T-helper 2 cell (primary cell): Measurements from ENCODE around the gene CSK.
"Not testable (repeated sequence)": the region's sequence is repeated elsewhere in the genome, so short reads cannot be mapped to it uniquely, and the experiment has no call there.

Experiments used
- DNase-seq, 5 experiments: peaks; one replicate each; pipeline versions ENCODE4 v3.0.0 to v3.0.0-alpha.2; 2012 to 2022
- total RNA-seq, 2 donors: gene quantifications; one replicate each; lab custom pipeline; 2026; lab: John Stamatoyannopoulos, UW

CSK gene
- total RNA-seq = 127 to 147 reads per million in 2 donors

DNA sequence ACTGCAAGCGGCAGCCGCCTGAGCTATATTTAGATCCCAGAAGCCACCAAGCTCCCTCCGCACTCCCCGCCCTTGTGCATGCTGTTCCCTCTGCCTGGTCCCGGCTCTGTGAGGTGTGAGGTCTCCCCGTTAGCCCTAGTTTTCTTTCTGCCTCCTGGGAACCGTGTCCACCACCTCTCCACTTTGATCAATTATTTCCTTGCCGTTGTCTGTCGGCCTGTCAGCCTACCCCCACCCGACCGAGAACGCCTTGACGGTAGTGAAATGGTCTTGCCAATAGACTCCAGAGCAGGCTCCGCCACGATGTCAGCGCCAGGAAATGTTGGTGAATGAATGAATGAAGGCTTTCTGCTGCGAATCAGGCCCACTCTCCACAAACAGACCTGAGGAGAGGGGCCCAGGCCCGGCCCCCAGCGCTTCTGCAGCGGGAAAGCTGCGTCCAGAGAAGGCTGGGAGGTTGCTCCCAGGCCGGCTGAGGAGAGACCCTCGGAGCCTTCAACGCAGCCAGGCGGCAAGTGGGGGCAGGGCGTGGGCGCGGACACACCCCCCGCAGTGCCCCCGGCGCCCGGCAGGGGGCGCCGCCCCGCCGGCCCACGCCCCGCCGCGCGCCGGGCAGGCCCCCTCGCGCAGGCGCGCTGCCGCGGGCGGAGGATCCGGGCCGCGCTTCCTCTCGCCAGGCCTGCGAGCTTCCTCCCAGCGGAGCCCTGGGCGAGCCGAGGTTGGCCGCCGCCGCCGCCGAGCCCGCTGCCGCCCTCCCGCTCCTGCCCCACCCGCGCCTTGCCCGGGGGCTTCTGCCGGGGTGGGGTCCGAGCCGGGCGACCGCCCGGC lies at the start of gene CSK:
Gene CSK (plus strand): TSS at position 650 of the 828 bp plus-strand sequence. CDS start 16,218 bp downstream, outside the sequence.
- DNase-seq = peak; percentile 61 to 86 (median 76)

DNA sequence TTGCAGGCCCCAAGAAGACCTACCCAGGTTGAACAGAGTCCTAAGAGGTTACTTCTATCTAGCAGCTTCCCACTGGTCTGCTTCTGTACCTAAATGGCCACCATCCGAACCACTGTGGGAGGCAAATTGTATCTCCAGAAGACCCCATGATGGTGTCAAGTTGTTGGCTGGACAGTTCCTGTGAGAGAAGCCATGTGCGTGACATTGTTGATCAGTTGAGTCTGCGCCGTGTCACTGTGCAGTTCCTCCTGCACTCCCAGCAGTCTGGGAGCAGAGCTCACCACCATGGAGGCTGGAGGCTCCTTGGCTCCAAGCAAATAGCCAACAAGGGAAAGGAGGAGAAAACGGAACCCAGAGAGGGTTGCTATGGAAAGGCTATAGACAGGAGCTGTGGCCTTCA lies 49.0 kb upstream of the CSK start:
- DNase-seq = no peak

DNA sequence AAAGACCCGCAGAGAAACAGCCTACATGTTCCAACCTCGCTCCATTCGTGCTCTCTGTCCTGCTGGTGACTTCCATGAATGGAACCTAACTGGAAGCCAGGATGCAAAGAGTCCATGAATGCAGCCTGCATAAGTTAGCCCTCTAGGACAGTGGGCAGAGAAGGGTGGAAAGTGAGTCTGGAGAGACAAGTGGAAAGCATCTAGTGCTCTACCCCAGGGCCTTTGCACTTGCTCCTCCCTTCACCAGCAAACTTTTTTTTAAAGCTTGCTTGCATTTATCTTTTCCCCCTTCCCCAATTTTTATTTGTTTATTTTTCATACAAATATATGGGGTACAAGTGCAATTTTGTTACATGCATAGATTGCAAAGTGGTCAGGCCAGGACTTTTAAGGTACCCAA lies 48.6 kb upstream of the CSK start:
- no peak for DNase-seq

DNA sequence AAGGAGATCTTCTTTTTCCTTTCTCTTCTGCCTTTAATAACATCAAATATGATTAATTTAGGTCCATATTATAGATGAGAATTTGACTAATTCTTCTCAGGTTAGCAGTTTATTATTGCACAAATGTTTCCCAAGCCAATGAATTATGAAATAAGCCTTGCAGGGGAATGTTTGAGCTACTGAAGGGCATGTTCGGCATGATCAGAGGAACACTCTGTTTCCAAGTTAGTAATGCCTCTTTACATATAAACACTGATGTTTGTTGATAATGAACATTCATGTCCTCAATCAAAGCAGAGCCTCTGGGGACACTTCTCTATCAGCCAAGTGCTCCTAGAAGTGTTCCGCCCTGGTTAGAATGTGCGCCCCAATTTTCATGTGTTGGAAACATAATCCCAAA lies 46.6 kb upstream of the CSK start:
- DNase-seq = no peak

DNA sequence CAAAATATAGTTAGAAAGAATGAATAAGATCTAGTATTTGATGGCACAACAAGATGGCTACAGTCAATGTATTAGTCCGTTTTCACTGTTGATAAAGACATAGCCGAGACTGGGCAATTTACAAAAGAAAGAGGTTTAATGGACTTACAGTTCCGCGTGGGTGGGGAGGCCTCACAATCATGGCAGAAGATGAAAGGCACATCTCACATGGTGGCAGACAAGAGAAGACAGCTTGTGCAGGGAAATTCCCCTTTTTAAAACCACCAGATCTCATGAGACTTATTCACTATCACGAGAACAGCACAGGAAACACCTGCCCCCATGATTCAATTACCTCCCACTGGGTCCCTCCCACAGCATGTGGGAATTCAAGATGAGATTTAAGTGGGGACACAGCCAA lies 43.6 kb upstream of the CSK start:
- not testable (repeated sequence) for DNase-seq

DNA sequence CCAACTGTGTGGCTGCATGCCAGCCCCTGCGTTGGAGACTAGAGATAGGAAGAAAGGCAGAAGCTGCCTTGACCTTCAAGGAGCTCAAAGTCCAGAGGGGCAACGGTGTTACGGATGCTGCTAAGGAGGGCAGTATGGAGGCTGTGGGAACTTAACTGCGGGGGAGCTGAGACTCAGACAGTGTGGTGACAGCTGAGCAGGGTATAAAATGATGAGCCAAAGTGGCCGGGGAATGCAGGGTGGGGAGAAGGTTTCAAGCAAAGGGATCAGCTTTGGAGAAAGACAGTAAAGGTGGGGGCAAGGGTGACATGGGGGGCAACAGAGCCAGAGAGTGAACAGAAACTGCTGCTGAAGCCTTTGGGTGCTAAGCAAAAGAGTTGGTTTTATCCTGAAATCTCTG lies 39.5 kb upstream of the CSK start:
- DNase-seq = no peak

DNA sequence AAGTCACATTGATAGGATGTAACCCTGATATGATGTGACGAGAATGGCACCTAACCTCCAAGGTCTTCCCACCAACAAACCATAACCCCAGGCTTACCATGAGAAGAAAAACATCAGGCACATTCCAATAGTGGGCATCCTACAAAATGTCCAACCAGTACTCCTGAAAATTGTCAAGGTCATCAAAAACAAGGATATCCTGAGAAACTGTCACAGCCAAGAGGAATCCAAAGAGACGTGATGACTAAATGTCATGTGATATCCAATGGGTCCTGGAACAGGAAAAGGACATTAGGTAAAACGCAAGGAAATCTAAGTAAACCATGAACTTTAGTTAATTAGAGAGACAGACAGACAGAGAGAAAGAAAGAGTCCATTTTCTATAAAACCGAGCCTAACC lies 35.5 kb upstream of the CSK start:
- no peak for DNase-seq

DNA sequence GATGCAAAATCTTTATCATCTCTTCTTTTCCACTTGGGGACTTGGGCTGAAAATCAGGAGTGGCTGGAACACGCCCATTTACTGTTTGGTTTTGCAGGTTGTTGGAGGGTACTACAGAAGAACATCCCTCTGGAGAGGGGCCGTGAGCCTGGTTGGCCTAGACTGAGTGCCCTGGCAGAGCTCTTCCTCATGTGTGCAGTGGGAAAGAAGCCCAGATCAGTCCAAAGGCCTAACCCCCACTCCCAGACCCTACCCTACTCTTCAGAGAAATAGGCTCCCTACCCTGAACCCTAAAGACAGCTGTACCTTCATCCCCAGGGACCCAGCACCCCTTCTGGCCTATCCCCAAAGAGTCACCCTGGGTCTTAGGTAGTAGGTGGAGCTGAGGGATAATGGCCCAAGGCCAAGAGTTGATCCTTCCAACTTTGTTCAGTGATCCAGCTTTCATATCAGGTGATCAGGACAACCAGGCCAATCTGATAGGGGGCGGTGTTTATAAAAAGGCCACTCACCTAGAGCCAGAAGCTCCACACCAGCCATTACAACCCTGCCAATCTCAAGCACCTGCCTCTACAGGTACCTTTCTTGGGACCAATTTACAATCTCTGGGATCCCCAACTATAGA lies 33.4 kb upstream of the CSK start, which contains the start of gene CYP1A2:
Gene CYP1A2 (plus strand): TSS at position 524 of the 625 bp plus-strand sequence. CDS start 894 bp downstream, outside the sequence.
- DNase-seq = no peak

DNA sequence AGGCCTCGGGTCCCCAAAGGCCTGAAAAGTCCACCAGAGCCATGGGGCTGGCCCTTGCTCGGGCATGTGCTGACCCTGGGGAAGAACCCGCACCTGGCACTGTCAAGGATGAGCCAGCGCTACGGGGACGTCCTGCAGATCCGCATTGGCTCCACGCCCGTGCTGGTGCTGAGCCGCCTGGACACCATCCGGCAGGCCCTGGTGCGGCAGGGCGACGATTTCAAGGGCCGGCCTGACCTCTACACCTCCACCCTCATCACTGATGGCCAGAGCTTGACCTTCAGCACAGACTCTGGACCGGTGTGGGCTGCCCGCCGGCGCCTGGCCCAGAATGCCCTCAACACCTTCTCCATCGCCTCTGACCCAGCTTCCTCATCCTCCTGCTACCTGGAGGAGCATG lies 32.0 kb upstream of the CSK start:
- DNase-seq = no peak

DNA sequence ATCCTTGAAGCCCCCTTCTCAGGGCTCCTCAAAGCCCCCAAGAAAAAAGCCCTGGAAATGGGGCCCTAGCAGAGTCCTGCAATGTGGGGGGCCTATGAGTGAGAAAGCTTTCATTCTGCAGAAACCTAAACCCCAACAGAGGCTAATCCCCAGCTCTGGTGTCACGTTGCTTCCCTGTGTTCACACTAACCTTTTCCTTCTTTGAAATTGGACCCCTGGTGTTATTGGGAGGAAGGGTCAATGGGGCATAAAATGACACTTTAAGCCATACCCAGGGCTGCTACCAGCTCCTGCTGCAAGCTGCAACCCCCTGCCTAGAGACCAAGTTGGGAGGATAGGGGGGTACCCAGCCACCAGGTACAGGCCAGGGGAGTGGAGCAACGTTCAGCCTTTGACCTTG lies 31.1 kb upstream of the CSK start:
- no peak for DNase-seq

DNA sequence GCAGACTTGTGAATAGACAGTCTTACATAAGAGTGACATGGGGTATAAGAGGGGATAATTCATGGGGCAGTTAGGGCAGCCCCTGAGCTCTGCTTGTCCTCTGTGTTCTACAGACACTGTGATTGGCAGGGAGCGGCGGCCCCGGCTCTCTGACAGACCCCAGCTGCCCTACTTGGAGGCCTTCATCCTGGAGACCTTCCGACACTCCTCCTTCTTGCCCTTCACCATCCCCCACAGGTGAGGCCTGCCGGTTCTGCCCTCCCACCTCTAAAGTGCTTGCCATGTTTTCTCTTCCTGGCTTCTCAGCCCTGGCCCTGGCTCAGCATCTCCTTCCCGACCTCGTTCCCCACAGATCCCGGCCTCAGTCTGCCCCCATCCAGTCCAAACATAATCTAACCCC lies 29.9 kb upstream of the CSK start:
- DNase-seq = no peak

DNA sequence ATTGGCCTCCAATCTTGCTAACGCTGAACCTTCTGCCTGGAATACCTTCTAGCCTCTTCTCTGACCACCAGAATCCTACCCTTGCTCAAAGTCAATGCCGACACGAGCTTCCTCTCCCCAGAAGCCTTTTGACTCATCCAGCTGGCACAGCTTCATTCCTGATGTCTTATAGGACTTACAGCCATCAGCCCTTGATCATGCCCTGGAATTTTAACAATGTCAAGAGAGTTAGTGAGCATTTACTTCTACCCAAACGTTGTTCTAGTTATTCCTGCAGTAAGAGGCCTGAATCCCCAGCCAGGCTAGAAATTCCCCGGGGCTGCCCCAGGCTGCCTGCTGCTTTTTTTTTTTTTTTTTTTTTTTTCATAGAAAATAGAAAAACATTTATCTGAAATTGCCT lies 29.3 kb upstream of the CSK start:
- DNase-seq = no peak

DNA sequence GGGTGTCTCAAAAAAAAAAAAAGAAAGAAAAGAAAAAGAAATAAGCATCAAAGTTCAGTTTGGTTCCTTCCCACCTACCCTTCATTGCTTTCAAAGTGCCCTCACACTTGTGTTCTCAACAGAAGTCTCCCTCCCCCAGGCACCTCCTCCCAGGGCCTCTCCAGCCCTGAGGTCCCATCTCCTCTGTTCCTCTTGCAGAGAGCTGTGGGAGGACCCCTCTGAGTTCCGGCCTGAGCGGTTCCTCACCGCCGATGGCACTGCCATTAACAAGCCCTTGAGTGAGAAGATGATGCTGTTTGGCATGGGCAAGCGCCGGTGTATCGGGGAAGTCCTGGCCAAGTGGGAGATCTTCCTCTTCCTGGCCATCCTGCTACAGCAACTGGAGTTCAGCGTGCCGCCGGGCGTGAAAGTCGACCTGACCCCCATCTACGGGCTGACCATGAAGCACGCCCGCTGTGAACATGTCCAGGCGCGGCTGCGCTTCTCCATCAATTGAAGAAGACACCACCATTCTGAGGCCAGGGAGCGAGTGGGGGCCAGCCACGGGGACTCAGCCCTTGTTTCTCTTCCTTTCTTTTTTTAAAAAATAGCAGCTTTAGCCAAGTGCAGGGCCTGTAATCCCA lies 27.2 kb upstream of the CSK start:
- no peak for DNase-seq

DNA sequence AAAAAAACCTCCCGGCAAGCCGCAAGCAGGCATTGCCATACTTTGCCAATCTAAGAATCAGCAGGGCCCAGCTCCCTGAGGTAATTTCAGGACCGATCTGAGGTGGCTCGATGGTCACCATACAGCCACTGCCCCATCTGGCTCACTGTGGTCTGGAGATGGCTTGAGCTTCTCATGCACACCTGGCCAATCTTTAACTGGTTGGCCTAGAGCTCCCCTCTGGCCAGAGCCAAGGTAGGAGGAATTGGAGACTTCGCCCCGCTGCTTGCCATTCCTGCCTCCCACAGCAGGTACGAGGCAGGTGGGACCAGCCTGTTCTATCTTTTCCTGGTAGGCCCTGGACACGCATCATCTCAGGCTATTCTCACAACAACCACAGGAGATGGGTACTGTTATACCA lies 23.1 kb upstream of the CSK start:
- DNase-seq = no peak

DNA sequence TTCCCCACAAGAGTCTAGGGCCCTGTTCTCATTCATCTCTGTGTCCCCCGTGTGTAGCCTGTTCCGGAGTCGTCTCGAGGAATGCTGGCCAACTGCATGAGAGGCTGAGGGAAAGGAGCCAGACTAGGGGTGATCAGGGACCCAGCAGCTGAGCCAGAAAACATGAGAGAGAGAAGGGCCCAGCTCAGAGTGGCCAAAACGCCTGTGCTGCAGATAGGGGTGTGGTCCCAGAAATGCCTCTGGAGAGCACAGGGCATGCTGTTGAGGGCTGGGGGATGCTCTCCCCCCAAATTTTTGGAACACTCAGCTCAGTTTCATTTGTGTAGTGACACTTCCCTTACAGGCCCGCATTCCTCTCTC lies 19.1 kb upstream of the CSK start:
- DNase-seq = no peak

DNA sequence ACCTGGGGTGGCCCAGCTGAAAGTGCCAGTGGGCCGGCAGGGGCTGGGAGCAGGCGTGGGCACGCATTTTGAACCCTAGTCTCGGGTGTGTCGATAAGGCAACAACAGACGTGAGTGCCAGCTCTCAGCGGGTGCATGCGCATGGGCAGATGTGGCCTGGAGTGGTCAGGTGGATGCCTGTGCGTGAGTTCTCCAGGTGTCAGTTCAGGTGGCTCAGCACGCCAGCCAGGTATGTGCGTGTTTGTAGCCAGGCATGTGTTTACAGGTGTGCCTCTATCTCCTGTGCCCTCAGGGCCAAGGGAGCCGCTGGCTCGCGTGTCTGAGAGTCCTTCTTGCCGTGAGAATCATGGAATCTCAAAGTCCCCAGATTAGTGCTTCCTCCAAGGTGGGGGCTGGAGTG lies 18.5 kb upstream of the CSK start:
- DNase-seq = no peak

DNA sequence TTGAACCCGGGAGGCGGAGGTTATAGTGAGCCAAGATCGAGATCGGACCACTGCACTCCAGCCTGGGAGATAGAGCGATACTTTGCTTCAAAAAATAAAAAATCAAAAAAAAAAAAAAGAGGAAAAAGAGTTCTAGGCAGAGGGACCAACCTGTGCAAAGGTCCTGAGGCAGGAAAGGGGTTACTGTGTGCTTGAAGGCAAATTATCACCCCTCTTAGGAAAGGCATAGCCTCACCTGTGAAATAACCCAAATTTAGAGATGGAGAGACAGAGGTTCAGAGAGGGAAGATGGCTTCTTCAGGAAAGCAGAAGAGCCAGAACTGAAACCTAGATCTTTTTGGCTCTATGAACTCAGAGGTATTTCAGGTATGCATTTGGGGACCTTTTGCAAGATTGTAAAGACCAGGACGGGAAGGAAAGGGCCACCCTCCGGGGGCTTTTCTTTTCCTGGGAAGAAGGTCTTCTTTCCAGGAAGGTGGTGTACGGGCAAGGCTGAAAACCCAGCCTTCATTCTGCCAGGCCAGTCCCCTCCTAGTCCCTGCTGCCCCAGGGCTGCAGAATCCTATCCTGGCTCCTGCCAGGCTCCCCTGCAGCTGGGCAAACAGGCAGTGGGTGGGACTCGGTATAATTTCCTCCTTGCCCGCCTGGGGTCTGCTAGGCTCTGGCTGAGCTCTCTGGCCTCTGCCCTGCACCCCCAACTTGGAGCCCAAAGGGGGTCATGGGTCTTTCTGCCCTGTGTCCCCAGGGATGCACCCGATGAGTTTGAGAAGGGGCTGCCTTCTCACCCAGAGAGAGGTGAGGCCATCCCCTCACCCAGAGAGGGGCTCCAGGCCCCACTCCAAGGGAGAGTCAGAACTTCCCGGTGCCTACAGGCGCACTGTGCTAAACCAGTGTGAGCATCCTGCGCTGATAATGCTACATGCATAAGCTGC lies 14.4 kb upstream of the CSK start:
- DNase-seq = no peak

DNA sequence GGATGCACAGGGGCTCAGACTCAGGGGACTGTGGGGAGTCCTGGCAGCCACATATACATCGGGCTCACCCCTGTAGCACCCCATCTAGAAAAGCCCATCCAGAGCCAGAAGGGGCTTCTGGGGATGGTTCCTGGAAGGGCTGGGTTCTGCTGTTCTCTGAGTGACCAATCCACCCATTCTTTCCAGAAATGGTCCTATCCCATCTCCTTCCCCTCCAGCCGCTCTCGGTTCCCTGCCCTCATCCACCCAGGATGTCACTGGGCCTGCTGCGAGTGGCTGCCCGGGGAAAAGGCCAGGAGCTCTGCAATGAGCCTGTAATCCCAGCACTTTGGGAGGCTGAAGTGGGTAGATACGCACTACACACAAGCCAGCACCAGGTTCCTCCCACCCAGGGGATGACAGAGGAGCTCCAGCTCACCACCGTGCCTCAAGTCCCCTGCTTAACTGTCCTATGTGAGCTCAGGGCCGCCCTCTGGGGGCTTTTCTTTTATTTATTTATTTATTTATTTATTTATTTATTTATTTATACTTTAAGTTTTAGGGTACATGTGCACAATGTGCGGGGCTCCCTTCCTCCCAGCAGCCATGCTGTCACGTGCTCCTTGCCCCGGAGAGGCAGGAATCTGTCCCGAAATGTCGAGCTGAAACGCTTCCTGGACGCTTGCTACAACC lies 13.6 kb upstream of the CSK start:
- no peak for DNase-seq

DNA sequence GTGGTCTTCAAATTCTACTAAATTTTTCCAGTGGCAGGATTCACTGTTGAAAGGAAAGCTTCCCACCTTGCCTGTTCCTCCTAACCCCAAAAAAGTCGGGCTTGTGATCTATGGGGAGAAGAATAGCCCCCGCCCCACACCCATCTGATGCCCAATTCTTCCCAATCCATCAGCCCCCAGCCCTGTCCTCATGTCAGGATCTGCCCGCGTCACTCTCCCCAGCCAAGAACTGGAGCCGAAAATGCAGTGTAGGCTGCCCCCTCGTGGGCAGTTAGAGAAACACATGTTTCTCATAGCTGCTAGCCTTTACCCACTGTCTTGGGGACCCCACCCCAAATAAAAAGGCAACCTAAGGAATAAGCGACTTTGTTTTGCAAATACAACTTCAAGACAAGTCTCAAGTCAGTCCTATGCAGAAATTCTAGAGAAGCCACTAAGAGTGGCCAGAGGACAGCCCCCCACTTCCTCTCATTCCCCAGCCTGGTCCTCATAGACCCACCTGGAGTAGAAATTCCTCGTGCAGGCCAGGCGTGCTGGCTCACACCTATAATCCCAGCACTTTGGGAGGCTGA lies 13.0 kb upstream of the CSK start:
- DNase-seq = peak in 3 of 5 experiments; percentile 45 to 58 (median 58)

DNA sequence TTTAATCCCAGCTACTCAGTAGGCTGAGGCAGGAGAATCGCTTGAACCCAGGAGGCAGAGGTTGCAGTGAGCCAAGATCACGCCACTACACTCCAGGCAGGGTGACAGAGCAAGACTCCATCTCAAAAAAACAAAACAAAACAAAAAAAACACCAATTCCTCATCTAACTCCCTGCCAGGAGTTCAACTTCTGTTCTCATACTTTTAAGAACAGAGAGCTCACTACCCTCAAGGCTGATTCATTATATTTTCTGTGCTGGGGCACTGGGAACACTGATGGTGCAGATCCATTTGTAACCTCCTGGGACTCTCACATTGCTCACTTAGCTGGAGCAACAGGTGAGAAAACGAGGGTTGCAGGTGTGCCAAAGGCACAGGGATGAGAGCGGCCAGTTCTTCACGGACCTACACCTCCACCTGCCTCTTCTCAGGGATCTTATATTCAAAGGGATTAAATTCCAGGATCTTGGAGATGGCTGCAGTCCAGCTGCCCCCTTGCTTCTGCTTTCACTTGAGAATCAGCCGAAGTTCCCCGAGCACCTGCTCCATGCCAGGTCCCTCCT lies 12.3 kb upstream of the CSK start:
- no peak for DNase-seq

DNA sequence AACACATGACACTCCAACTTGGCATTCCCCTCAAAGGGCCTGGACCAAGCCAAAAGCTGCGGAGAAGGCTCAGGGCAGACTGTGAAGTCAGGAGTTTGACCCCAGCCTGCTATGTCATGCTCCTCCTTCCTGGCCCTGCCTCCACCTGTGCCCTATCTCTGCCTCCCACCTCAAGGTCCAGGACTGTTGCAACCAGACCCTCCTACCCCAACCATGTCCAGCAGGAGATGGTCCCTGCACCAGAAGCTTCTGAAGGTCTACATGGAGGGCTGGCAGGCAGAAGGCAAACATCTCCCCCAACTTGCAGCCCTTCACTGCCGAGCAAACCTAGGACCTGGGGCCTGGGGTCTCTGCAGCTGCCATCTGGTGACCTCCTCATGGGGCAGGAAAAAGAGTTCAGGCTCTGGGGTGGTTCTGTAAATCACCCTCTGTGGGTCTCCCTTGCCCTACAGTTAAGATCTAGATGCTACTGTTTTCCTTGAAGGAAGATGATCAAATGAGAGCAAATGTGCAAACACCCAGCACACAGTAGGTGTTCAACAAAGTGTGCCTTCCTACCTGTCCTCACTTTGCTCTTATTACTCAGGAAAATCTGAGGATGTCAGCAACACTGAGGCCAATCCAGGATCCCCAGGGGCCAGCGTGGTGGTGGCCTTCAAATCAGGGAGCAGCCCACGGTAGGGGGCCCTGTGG lies 11.5 kb upstream of the CSK start:
- no peak for DNase-seq
